SW 1271 (cell line): Measurements from ENCODE around the gene CEP164.
"Not testable (repeated sequence)": the region's sequence is repeated elsewhere in the genome, so short reads cannot be mapped to it uniquely, and the experiment has no call there.

ENCODE experiments used
- DNase-seq, 2 experiments: peaks; one replicate each; lab custom pipeline; 2025; lab: John Stamatoyannopoulos, UW

Gene CEP164

GRCh38 chr11:117305145-117305544 lies 22.5 kb upstream of the CEP164 start:
- DNase-seq = no peak

- DNase-seq = no peak
Measured at GRCh38 chr11:117309310-117309709, 18.3 kb upstream of the CEP164 start.

GRCh38 chr11:117313091-117313490 lies 14.6 kb upstream of the CEP164 start:
- DNase-seq = no peak

GRCh38 chr11:117313828-117314768 lies 13.6 kb upstream of the CEP164 start:
- no peak for DNase-seq

- no peak for DNase-seq
Measured at GRCh38 chr11:117314840-117315239, 12.8 kb upstream of the CEP164 start.

GRCh38 chr11:117315285-117316196 lies 12.1 kb upstream of the CEP164 start:
- no peak for DNase-seq

GRCh38 chr11:117316197-117316961 lies 11.3 kb upstream of the CEP164 start, which contains the start of gene BACE1:
TSS of gene BACE1 (minus strand) at chr11:117316256. CDS start at chr11:117315795, 461 bp downstream.
- DNase-seq = peak; percentile 38 to 67

- DNase-seq = no peak
Measured at GRCh38 chr11:117318738-117319137, 8.9 kb upstream of the CEP164 start.

GRCh38 chr11:117319214-117319840 lies 8.3 kb upstream of the CEP164 start:
- no peak for DNase-seq

GRCh38 chr11:117327255-117327566 lies 443 bp upstream of the CEP164 start:
- DNase-seq = not testable (repeated sequence)

- DNase-seq = peak in 1 of 2 experiments; percentile 37
Measured at GRCh38 chr11:117328375-117329010, 839 bp downstream of the CEP164 start.

GRCh38 chr11:117332843-117333242 lies 5.2 kb downstream of the CEP164 start:
- DNase-seq = no peak

GRCh38 chr11:117333917-117334316 lies 6.3 kb downstream of the CEP164 start:
- DNase-seq = no peak

- DNase-seq = no peak
Measured at GRCh38 chr11:117334896-117335295, 7.2 kb downstream of the CEP164 start.

GRCh38 chr11:117335399-117335798 lies 7.7 kb downstream of the CEP164 start:
- no peak for DNase-seq

- DNase-seq = no peak
Measured at GRCh38 chr11:117337076-117337475, 9.4 kb downstream of the CEP164 start.

- DNase-seq = no peak
Measured at GRCh38 chr11:117345039-117345438, 17.4 kb downstream of the CEP164 start.

- no peak for DNase-seq
Measured at GRCh38 chr11:117354550-117354949, 26.9 kb downstream of the CEP164 start.

GRCh38 chr11:117356126-117356890 lies 28.7 kb downstream of the CEP164 start:
- no peak for DNase-seq

GRCh38 chr11:117361432-117361831 lies 33.8 kb downstream of the CEP164 start:
- DNase-seq = no peak
